H54 (cell line): ENCODE results near the gene ACTG1.

ENCODE experiments used
- DNase-seq: peaks from one replicate; pipeline ENCODE4 v3.0.0; 2011; ENCODE audit warnings: low spot score, mixed read lengths; ENCODE audit not compliant: insufficient read length
- FAIRE-seq: peaks from 3 replicates; lab custom pipeline; 2011; peaks lifted over from hg19 to GRCh38; lab: Jason Lieb, UNC
- POLR2A ChIP-seq: IDR thresholded peaks from 2 replicates; pipeline ENCODE4 v1.6.1; 2011; ENCODE audit warnings: low read depth, mild to moderate bottlenecking, low read length

Gene ACTG1

DNA sequence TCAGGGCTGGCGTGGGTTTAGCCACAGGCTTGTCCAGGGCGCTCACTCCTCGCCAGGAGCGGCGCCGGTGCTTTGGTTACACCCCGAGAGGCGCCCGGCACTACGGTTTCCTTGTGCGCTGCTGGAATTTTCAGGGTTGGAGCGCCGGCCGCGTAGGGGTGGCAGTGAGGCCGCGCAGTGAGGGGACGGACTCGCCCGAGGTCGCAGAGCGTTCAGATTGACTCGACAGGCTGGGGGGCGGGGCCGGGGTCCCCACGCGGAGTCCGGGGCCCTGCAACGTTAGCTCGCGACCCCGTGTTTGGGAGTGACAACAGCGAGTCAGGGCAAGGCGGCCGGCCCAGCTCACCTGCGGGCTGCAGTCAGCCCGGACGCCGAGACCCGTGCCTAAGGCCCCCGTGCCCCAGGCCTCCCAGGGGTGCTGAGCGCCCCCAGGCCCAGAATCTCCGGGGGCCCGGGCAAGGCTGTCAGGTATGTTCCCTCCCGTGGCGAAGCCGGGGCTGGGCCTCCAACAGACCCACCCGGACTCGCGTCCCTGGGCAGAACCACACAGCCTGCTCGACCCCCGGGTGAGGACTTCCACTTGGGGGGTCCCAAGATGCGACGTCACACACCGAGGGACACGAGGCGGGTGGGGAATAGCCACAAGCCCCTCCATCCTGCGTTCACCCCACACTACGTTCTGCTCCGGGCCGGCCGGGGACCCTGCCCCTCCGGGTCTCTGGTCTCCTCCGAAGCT lies 1.3 kb upstream of the ACTG1 start:
- no peak; the same call in 1 of the 2 replicates for TF ChIP-seq POLR2A
- FAIRE-seq (no peak), DNase-seq (no peak)

GRCh38 chr17:81513372-81513752 lies 763 bp upstream of the ACTG1 start:
- FAIRE-seq (no peak), DNase-seq (no peak)
- TF ChIP-seq POLR2A, result no peak

GRCh38 chr17:81511804-81512561 lies 616 bp downstream of the ACTG1 start:
- DNase-seq (no peak), FAIRE-seq (no peak)
- peak; percentile 30 for TF ChIP-seq POLR2A

GRCh38 chr17:81511554-81511803 lies 1.1 kb downstream of the ACTG1 start:
- no peak for TF ChIP-seq POLR2A
- FAIRE-seq, result no peak
- no peak for DNase-seq

GRCh38 chr17:81510785-81511553 lies 1.6 kb downstream of the ACTG1 start:
- DNase-seq (no peak), FAIRE-seq (no peak)
- TF ChIP-seq POLR2A, result peak; percentile 28; the same call in 1 of the 2 replicates

- FAIRE-seq (no peak), DNase-seq (no peak)
- TF ChIP-seq POLR2A, result no peak; the same call in 1 of the 2 replicates
Measured at GRCh38 chr17:81509972-81510784, 2.4 kb downstream of the ACTG1 start.

- DNase-seq (no peak), FAIRE-seq (no peak)
- TF ChIP-seq POLR2A, result peak; percentile 7; the same call in 1 of the 2 replicates
Measured at GRCh38 chr17:81509207-81509971, 3.2 kb downstream of the ACTG1 start.

- no peak for DNase-seq
- no peak for FAIRE-seq
- TF ChIP-seq POLR2A, result peak; percentile 39
Measured at GRCh38 chr17:81508639-81509206, 3.9 kb downstream of the ACTG1 start.

DNA sequence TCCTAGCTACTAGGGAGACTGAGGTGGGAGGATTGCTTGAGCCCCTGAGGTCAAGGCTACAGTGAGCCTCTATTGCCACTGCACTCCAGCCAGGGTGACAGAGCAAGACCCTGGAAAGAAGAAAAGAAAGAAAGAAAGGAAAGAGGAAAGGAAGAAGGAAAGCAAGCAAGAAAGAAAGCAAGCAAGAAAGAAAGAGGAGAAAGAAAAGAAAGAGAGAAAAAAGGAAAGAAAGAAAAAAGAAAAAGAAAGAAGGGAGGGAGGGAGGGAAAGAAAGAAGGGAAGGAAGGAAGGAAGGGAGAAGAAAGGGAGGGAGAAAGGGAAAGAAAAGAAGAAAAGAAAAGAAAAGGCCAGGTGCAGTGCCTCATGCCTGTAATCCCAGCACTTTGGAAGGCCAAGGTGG lies 9.0 kb downstream of the ACTG1 start:
- no peak for TF ChIP-seq POLR2A
- no peak for FAIRE-seq

GRCh38 chr17:81502471-81503017 lies 10.1 kb downstream of the ACTG1 start:
- TF ChIP-seq POLR2A, result no peak
- DNase-seq (no peak), FAIRE-seq (no peak)

More for the DNA sequence above, 9.0 kb downstream of the ACTG1 start:
- DNase-seq, result no peak

GRCh38 chr17:81500047-81500446 lies 12.6 kb downstream of the ACTG1 start:
- DNase-seq, result no peak
- no peak for TF ChIP-seq POLR2A
- no peak for FAIRE-seq

- DNase-seq, result no peak
- no peak for TF ChIP-seq POLR2A
- no peak for FAIRE-seq
Measured at GRCh38 chr17:81499601-81499970, 13.0 kb downstream of the ACTG1 start.
